Stimulated activated CD4-positive, alpha-beta T cell treated with anti-CD3 and anti-CD28 coated beads, Interleukin-1b, Interleukin-23, amount 100 ng/mL, for 1 hour (primary cell): ENCODE data around the gene IL17D.

Experiments
- DNase-seq, 2 donors: peaks; one replicate each; pipeline ENCODE4 v3.0.0-alpha.2; 2020; ENCODE audit warnings: low read depth in 2 of 2

The IL17D gene

GRCh38 chr13:20691616-20692015, 11.9 kb upstream of the IL17D start:
- DNase-seq = no peak

GRCh38 chr13:20696073-20696472, 7.4 kb upstream of the IL17D start:
- DNase-seq = no peak

GRCh38 chr13:20699715-20700114, 3.8 kb upstream of the IL17D start:
- DNase-seq = no peak

DNA sequence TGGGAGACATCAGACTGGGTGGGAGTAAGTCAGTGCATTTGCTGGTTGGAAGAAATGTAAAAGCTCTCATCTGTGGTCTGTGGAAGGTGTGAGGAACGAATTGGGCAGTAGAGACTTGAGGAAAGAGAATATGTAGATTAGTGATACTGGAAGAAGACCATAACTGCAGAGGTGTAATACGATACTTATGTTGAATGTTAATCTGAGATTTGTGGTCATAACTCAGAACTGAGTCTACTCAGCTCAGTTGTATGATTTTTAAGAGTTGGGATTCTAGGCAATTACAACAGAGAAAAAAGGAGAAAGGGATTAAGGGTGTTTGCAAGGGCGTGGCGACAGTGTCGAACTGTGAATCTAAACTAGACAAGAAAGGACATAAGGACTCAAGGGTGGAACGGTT, 3.2 kb upstream of the IL17D start:
- no peak for DNase-seq

GRCh38 chr13:20701461-20701860, 2.0 kb upstream of the IL17D start:
- DNase-seq = no peak

- no peak for DNase-seq
Measured at GRCh38 chr13:20702530-20702914, 977 bp upstream of the IL17D start.

- peak; percentile 22 to 54 for DNase-seq
Measured at GRCh38 chr13:20703780-20704458, 420 bp downstream of the IL17D start.

GRCh38 chr13:20704459-20705069, 1.1 kb downstream of the IL17D start:
- no peak for DNase-seq

GRCh38 chr13:20706661-20707060, 3.2 kb downstream of the IL17D start:
- no peak for DNase-seq

DNA sequence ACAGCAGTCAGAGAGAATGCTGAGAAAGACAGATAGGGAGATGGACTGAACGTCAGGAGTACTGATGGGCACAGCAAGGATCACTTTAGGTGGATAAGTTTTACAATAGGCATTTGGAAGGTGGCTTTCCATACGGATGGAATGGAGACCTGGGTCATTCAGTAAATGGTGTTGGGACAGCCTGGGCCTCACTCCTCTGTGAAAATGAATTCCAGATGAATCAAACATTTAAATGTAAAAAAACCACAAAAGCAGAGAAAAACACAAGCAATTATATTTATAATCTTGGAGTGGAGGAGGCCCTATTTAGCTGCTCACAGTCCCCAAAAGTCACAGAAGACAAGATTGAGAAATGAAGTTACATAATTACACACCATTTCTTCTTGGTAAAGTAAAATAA, 4.7 kb downstream of the IL17D start:
- DNase-seq = no peak

- DNase-seq = no peak
Measured at GRCh38 chr13:20709369-20709768, 5.9 kb downstream of the IL17D start.

DNA sequence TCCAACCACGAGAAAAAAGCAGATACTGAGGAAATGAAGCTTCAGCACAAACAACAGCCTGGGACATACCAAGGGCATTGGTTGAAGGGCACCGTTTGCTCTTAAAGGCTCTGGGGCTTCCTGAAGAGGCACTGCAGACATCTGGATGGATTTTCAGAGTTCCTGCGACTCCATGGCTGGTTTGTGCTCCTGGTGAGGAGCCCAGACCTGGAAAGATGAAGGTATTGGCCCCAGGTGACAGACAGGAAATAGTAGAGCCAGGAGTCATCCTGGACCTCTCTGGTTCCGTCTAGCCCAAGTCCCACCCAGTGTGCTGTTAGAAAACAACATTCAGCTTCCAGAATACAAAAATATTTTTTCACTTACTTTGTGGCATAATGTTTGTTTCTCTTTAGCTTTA, 6.3 kb downstream of the IL17D start:
- no peak for DNase-seq

GRCh38 chr13:20711301-20712044, 8.0 kb downstream of the IL17D start:
- no peak for DNase-seq

DNA sequence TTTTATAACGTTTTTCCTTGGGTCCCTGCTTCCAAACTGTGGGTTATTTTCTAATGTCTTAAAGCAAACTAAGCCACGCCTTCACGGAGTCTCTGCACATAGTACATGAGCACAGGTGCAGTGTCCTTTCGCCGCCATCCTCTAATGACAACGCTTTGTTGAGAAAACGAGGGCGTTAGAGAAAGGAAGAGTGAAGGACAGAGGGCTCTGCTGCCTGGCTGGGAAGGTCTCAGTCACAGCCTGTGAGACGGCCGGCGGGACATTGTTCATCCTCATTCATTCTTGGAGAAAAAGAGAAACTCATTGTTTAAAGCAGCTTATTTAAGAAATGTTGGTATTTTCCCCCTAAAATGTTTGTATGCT, 9.5 kb downstream of the IL17D start:
- DNase-seq = no peak

GRCh38 chr13:20713751-20714150, 10.3 kb downstream of the IL17D start:
- DNase-seq = no peak

DNA sequence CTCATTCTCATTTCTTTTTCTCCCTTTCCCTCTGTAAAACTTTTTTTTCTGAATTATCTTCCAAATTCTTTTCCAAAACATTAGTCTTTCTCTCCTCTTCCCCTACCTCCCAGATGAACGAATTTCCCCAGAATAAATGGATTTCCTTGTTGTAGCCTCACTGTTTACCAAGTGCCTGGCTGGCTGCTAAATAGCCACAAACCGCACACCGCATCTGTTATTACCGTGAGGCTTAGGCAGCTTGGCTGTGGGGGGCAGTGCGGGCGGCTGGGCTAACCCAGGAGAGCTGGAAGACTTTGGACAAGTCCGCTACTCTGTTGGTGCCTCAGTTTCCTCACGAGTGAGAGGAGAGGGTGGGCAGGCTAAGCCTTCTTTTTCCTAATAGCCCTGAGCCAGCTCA, 10.7 kb downstream of the IL17D start:
- DNase-seq = no peak

- no peak for DNase-seq
Measured at GRCh38 chr13:20714563-20715329, 11.2 kb downstream of the IL17D start.

GRCh38 chr13:20715330-20715712, 11.8 kb downstream of the IL17D start:
- DNase-seq = no peak

DNA sequence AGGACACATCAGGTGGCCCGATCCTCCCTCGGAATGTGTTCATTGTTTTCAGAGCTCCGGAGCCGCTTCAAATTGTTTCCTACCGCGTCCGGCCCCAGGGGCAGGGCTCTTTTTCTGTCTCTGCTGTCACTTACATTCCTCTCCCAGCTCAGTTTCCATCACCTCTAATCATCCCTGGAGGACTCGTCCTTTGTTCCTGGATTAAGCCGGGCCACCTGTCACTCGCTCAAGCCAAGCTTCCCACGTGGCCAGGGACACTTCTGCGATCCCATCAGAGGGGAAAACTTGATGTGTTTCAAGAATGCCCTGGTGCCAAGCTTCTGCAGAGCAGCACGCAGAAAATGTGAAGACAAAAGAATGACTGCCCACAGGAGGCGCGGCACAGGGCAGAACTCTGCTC, 13.5 kb downstream of the IL17D start:
- no peak for DNase-seq

DNA sequence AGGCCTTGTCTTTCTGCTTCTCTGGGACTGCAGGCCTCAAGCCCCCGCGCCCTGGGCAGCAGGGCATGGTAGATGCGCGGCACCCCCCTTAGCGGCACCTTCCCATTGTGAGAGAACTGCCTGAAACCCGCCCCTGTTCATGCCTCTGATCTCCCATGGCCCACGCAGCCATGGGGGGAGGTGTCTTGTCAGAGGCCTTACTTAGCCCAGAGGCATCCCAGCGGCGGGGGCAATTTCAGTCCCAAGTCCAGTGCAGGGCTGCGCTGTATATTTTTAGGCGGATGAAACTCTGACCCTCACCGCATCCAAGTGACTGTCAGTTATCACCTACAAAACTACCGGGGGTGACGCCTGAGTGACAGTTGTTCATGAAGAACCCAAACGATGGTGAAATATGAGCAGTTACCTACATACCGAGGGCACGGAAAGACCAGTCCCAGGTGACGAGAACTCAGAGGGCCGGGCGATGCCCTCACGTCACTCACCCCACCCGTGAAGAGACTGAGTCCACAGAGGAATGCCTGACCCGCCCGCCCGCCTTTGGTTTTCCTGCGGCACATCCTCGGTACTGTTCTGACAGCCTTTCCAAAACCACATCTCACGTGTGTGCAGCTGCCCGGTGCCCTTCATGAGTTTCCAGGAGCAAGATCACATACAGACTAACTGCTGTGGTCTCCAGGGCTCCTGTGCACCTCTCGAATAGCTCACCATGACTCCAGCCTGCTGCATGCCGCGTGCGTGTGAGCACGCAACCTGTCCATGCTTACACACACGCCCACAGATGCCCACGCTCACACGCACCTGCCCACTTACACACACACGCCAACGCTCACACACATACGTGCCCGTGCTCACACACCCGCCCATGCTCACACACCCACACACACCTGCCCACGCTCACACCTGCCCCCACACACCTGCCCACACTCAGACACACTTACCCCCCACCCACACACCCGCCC, 14.4 kb downstream of the IL17D start:
- no peak for DNase-seq

- no peak for DNase-seq
Measured at GRCh38 chr13:20718958-20719566, 15.6 kb downstream of the IL17D start.
